Thoracic aorta (tissue), 2 donors: Measurements from ENCODE around the gene C1orf174. TPM values are rescaled to one million over a fixed set of nuclear protein-coding genes. Genes with fewer than 3 reads are reported as not detected.

Experiments
- ATAC-seq: fragments of 150-250 bp; one replicate; pipeline ENCODE4 v1.8.0; 2017; ENCODE audit warnings: low read depth; ENCODE audit not compliant: insufficient number of reproducible peaks, low FRiP score
- DNase-seq: peaks from one replicate; pipeline ENCODE4 v3.0.0-alpha.2; 2020; ENCODE audit warnings: low spot score
- H3K27ac ChIP-seq, 2 donors: fragments of 200-600 bp; sonication (generic); 1 replicate in 1 of 2; 2 replicates in 1 of 2; pipeline ENCODE4 v1.5.1; 2016; ENCODE audit warnings: mild to moderate bottlenecking in 2 of 2, moderate library complexity in 2 of 2
- H3K27me3 ChIP-seq: fragments of 200-600 bp; sonication (generic); replicated peaks from 2 replicates; pipeline ENCODE4 v1.6.0; 2016; ENCODE audit warnings: mild to moderate bottlenecking; ENCODE audit not compliant: insufficient read depth
- H3K36me3 ChIP-seq: fragments of 200-600 bp; sonication (generic); one replicate; pipeline ENCODE4 v1.5.1; 2016
- H3K4me1 ChIP-seq, 2 donors: fragments of 200-600 bp; sonication (generic); 1 replicate in 1 of 2; 2 replicates in 1 of 2; pipeline versions ENCODE4 v1.5.1 to v1.6.0; 2016; ENCODE audit warnings: low read depth in 2 of 2, mild to moderate bottlenecking in 1 of 2; ENCODE audit not compliant: control insufficient read depth in 1 of 2
- H3K4me3 ChIP-seq: fragments of 200-600 bp; sonication (generic); 2 replicates; pipeline ENCODE4 v1.5.1; 2016; ENCODE audit warnings: mild to moderate bottlenecking
- H3K9me3 ChIP-seq: fragments of 200-600 bp; sonication (generic); 2 replicates; pipeline ENCODE4 v1.5.1; 2016
- total RNA-seq, 2 donors: library from RNA; depleted of rRNA; stranded (reverse); fragments of >200 nt; gene quantifications; one replicate each; pipeline versions ENCODE4 v1.1.0 to v1.2.3, GENCODE V29; 2016
- TF ChIP-seq, protein P1 (sequence below): fragments of 200-600 bp; sonication (generic); IDR thresholded peaks from one replicate; pipeline ENCODE4 v1.5.1; 2019; ENCODE audit warnings: antibody characterized with exemption

Gene C1orf174
- total RNA-seq, 2 donors from 2014 or later: 15.3 to 19.0 TPM

DNA sequence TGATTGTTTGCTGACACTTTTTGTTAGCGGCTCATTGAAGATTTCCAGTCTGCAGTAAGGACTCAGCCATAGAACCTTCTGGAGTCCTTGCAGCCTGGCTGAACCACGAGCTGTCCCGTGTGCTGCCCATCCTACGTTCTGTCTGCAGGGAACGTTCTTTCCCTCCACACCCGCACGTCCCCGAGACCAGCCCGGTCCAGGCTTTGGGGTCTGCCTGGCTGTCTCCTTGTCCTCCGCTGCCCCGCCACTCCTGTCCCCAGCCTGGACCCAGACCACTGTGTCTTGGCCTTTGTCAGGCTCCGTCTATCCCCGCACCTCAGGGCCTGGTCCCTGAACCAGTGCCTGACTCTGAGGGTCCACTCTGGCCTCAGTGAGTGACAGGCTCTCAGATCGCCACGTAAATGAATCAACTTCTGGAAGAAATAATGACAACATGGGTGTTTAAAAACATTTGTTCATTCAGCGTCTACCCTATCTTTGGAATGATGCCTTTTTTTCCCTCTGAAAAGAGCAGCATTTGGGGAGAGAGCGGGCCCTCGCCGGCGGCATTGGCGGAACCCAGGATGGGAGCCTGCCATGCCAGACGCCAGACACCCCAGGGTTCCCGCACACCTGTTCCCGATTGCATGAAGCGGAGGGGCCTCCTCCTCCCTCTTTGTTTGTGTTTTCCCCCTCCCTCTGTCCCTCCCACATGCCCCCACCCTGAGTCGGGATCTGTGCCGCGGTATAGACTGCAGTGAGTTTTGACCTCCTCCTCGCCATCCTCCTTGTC is 43.9 kb upstream of the C1orf174 start:
- Histone ChIP-seq H3K27ac (no peak overlapping the region), H3K9me3 (no peaks in the 10 kb centered on the region), H3K4me3 (no peak overlapping the region), H3K36me3 (no peaks in the 10 kb centered on the region), H3K4me1 (no peaks in the 10 kb centered on the region), H3K27me3 (no peaks in the 10 kb centered on the region)
- no peak for ATAC-seq
- TF ChIP-seq, protein P1, sequence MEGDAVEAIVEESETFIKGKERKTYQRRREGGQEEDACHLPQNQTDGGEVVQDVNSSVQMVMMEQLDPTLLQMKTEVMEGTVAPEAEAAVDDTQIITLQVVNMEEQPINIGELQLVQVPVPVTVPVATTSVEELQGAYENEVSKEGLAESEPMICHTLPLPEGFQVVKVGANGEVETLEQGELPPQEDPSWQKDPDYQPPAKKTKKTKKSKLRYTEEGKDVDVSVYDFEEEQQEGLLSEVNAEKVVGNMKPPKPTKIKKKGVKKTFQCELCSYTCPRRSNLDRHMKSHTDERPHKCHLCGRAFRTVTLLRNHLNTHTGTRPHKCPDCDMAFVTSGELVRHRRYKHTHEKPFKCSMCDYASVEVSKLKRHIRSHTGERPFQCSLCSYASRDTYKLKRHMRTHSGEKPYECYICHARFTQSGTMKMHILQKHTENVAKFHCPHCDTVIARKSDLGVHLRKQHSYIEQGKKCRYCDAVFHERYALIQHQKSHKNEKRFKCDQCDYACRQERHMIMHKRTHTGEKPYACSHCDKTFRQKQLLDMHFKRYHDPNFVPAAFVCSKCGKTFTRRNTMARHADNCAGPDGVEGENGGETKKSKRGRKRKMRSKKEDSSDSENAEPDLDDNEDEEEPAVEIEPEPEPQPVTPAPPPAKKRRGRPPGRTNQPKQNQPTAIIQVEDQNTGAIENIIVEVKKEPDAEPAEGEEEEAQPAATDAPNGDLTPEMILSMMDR: no peak
- DNase-seq: no peak

DNA sequence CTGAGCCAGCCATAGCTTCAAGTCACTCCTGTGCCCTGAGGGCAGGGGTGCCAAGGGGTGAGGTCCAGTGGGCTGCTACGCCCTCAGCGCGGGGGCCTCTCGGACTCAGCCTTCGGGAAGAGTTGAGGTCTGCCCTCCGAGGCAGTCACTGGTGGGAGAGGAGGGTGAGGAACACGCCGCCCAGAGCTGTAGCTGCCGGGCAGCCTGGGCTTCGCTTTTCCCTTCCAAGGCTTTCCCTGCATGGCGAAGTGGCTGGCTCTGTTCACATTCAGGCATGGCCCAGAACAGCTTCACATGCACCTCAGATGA is 43.0 kb upstream of the C1orf174 start:
- Histone ChIP-seq H3K27me3 (no peaks in the 10 kb centered on the region), H3K4me3 (no peak overlapping the region), H3K36me3 (no peaks in the 10 kb centered on the region), H3K4me1 (no peaks in the 10 kb centered on the region), H3K9me3 (no peaks in the 10 kb centered on the region), H3K27ac (no peak overlapping the region)
- DNase-seq (no peak), ATAC-seq (no peak)
- TF ChIP-seq, protein P1: no peak

DNA sequence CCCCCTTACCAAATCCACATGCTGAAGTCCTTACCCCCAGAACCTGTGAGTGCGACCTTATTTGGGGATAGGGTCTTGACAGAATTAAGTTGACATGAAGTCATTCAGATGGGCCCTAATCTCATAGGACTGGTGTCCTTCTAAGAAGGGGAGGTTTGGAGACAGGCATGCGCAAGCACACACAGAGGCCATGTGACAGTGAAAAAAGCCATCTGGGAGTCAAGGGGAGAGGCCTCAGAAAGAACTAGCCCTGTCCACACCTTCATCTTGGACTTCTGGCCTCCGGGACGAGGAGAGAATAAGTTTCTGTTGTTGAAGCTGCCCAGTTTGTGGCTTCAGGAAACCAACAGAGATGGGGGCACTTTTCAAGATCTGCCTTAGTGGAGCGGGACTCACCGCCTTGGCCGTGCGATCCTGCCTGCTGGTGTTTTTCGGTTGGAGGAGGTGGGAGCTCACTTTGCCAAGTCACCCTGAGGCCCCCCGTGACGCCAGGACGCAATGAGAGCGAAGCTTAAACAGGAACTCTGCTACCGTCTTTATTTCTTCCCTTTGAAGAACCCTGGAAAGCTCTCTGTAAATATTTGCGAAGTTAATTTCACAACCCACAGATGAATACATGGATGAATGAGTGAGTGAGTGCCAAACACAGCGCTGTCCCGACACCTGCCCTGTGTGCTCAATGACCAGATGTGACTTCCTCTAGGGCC is 42.5 kb upstream of the C1orf174 start:
- DNase-seq (no peak), ATAC-seq (no peak)
- no peaks in the 10 kb centered on the region for H3K4me1 ChIP-seq
- TF ChIP-seq, protein P1: no peak
- no peak overlapping the region for H3K4me3 ChIP-seq
- H3K9me3 ChIP-seq: no peaks in the 10 kb centered on the region
- no peaks in the 10 kb centered on the region for H3K36me3 ChIP-seq
- H3K27ac ChIP-seq: no peak overlapping the region
- no peaks in the 10 kb centered on the region for H3K27me3 ChIP-seq

DNA sequence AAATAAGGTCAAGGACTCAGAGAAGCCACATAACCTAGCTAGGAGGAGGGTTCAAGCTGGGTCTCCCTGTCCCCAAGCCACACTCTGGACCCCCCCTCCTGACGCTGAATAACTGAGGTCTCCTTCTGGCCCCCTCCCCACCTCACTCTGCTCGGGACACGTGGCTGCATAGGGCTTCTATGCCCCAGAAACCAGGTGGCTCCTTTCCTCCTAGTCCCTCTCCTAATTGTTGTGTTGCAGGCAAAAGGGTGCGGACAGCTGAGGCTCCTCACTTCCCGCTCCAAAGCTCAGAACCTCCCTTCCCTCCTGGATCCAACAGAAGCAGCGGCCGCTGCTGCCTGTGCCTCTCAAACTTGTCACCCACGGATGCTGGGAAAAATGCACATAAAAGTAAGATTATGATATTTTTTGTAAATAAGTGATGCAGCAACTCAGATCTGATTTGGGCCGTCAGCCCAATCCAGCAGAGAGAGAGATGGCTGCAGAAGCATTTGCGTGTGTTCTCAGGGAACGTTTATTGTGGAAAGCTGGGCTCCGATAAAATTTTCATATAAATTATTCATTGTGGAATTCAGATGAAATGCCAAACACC is 40.8 kb upstream of the C1orf174 start:
- H3K9me3 ChIP-seq: no peaks in the 10 kb centered on the region
- H3K4me1 ChIP-seq: no peaks in the 10 kb centered on the region
- no peak overlapping the region for H3K27ac ChIP-seq
- TF ChIP-seq, protein P1: no peak
- H3K27me3 ChIP-seq: no peaks in the 10 kb centered on the region
- ATAC-seq (no peak), DNase-seq (no peak)
- no peak overlapping the region for H3K4me3 ChIP-seq
- H3K36me3 ChIP-seq: no peaks in the 10 kb centered on the region

DNA sequence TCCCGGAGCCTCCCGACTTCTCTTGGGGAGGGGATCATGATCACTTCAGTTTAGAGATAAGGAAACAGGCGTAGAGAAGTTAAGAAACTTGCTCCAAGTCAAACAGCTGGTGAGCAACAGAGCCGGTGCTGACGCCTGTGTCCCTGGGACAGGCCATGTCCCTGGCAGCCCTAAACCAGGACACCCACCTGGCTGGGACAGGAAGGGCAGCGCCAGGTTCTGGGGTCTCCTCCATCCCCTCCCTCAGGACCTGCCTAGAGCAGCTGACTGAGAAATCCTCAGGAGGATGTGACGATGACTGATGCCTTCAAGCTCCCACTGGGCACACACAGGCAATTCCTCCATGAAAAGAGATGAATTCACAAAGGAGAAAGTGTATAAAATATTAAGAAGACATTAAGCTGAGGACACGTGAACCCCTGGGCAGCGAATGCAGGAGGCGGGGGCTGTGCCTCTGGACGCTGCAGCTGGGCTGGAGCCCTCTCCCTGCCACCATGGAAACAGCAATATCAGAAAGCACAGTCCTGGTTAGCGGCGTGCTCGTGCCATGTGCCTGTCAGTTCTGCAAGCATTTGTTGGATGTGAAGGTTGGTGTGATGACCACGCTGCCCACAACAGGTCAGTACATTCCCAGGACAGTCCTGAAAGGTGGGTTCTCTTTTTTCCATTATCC is 40.1 kb upstream of the C1orf174 start:
- H3K36me3 ChIP-seq: no peaks in the 10 kb centered on the region
- H3K27me3 ChIP-seq: no peaks in the 10 kb centered on the region
- DNase-seq: no peak
- H3K27ac ChIP-seq: no peak overlapping the region
- H3K9me3 ChIP-seq: no peaks in the 10 kb centered on the region
- TF ChIP-seq, protein P1: no peak
- H3K4me1 ChIP-seq: no peaks in the 10 kb centered on the region
- H3K4me3 ChIP-seq: no peak overlapping the region
- ATAC-seq: no peak
